HG03520 (cell line): Measurements from ENCODE around the gene MYDGF.
"Not testable (repeated sequence)": the region's sequence is repeated elsewhere in the genome, so short reads cannot be mapped to it uniquely, and the experiment has no call there.

Experiments
- ATAC-seq: cut with Tn5 transposase; IDR thresholded peaks from one replicate; pipeline ENCODE4 v1.9.1; 2021; ENCODE audit warnings: mild to moderate bottlenecking, moderate library complexity; ENCODE audit not compliant: unreplicated experiment

MYDGF gene

GRCh38 chr19:4669723-4670480, at the start of gene MYDGF:
Gene MYDGF (minus strand): TSS chr19:4670342. CDS start chr19:4670334, 8 bp downstream.
- peak; percentile 76 for ATAC-seq

GRCh38 chr19:4719499-4719866, 49.3 kb upstream of the MYDGF start:
- no peak for ATAC-seq

- ATAC-seq: no peak
Measured at GRCh38 chr19:4717966-4718701, 48.0 kb upstream of the MYDGF start.

- ATAC-seq: no peak
Measured at GRCh38 chr19:4717191-4717965, 47.2 kb upstream of the MYDGF start.

GRCh38 chr19:4715529-4716221, 45.5 kb upstream of the MYDGF start:
- ATAC-seq: no peak

GRCh38 chr19:4715178-4715528, 45.0 kb upstream of the MYDGF start:
- not testable (repeated sequence) for ATAC-seq

GRCh38 chr19:4714016-4714415, 43.9 kb upstream of the MYDGF start:
- no peak for ATAC-seq

GRCh38 chr19:4713384-4713951, 43.3 kb upstream of the MYDGF start:
- no peak for ATAC-seq

- no peak for ATAC-seq
Measured at GRCh38 chr19:4712771-4713170, 42.6 kb upstream of the MYDGF start.

GRCh38 chr19:4711211-4711610, 41.1 kb upstream of the MYDGF start:
- no peak for ATAC-seq

GRCh38 chr19:4710281-4710600, 40.1 kb upstream of the MYDGF start:
- no peak for ATAC-seq

- ATAC-seq: no peak
Measured at GRCh38 chr19:4709440-4710280, 39.5 kb upstream of the MYDGF start.

GRCh38 chr19:4707956-4708650, 38.0 kb upstream of the MYDGF start:
- no peak for ATAC-seq

GRCh38 chr19:4707322-4707721, 37.2 kb upstream of the MYDGF start:
- ATAC-seq: no peak

- no peak for ATAC-seq
Measured at GRCh38 chr19:4705413-4706131, 35.4 kb upstream of the MYDGF start.

- ATAC-seq: no peak
Measured at GRCh38 chr19:4704317-4704673, 34.2 kb upstream of the MYDGF start.

GRCh38 chr19:4703671-4704316, 33.7 kb upstream of the MYDGF start:
- no peak for ATAC-seq

GRCh38 chr19:4702764-4703163, 32.6 kb upstream of the MYDGF start:
- ATAC-seq: no peak
